A549 (cell line): ENCODE data around the gene BCAS3. TPM values are rescaled to one million over a fixed set of nuclear protein-coding genes. Genes with fewer than 3 reads are reported as not detected.

Source experiments
- ATAC-seq, 2 experiments: fragments of 200-7000 bp in 1 of 2; fragments of >200 bp in 1 of 2; cut with Nextera tagmentation in 1 of 2; cut with Tn5 transposase in 1 of 2; 3 replicates each; pipeline versions ENCODE4 v1.8.0 to v1.9.1; 2018 to 2020; ENCODE audit warnings: mild to moderate bottlenecking in 1 of 2, moderate library complexity in 1 of 2
- CTCF ChIA-PET: fragments of 300-600 bp; sonication (Branson Sonifier 250); formaldehyde crosslinking; extraction: SDS; loops from one replicate; lab custom pipeline; 2021; ENCODE audit warnings: antibody characterized with exemption, inconsistent platforms; lab: Yijun Ruan, JAX
- POLR2A ChIA-PET: fragments of 350-600 bp; formaldehyde crosslinking; extraction: SDS; loops from one replicate; lab custom pipeline; 2021; ENCODE audit warnings: antibody characterized with exemption, inconsistent platforms; lab: Yijun Ruan, JAX
- DNase-seq, 2 experiments: peaks; one replicate each; pipeline versions ENCODE4 v3.0.0 to v3.0.0-alpha.2; 2011 to 2016; ENCODE audit warnings: low read depth in 1 of 2, low spot score in 1 of 2
- FAIRE-seq: peaks from 2 replicates; lab custom pipeline; 2011; peaks lifted over from hg19 to GRCh38; lab: Jason Lieb, UNC
- H3K27ac ChIP-seq, 2 experiments: fragments of >200 bp; sonication (Bioruptor Twin); formaldehyde crosslinking; 3 replicates each; pipeline ENCODE4 v1.5.1; 2016 to 2017
- H3K4me1 ChIP-seq: fragments of >200 bp; sonication (Bioruptor Twin); formaldehyde crosslinking; 3 replicates; pipeline ENCODE4 v1.6.1; 2016
- H3K4me2 ChIP-seq: fragments of >200 bp; sonication (Bioruptor Twin); formaldehyde crosslinking; 3 replicates; pipeline ENCODE4 v1.6.1; 2016
- H3K4me3 ChIP-seq: fragments of >200 bp; sonication (Bioruptor Twin); formaldehyde crosslinking; 3 replicates; pipeline ENCODE4 v1.5.1; 2016
- H3K9me3 ChIP-seq: fragments of >200 bp; sonication (Bioruptor Twin); formaldehyde crosslinking; 3 replicates; pipeline ENCODE4 v1.6.1; 2016
- BHLHE40 ChIP-seq: IDR thresholded peaks from 2 replicates; pipeline ENCODE4 v1.6.1; 2012; ENCODE audit warnings: low read depth, low read length, inconsistent platforms
- CBX2 ChIP-seq: fragments of 200-600 bp; sonication (generic); IDR thresholded peaks from 2 replicates; pipeline ENCODE4 v1.6.1; 2016; ENCODE audit warnings: low read depth, mild to moderate bottlenecking, borderline replicate concordance
- CBX8 ChIP-seq: fragments of 200-600 bp; sonication (generic); IDR thresholded peaks from 2 replicates; pipeline ENCODE4 v1.6.1; 2016
- CHD2 ChIP-seq: fragments of 150-350 bp; IDR thresholded peaks from 2 replicates; pipeline ENCODE4 v1.6.1; 2014; ENCODE audit warnings: low read length; ENCODE audit not compliant: partially characterized antibody
- EHF ChIP-seq: fragments of 250-450 bp; sonication (Bioruptor Pico); IDR thresholded peaks from 2 replicates; pipeline ENCODE4 v1.5.0; 2020; ENCODE audit warnings: mild to moderate bottlenecking
- EP300 ChIP-seq, 2 experiments: fragments of >200 bp; sonication (Bioruptor Twin); formaldehyde crosslinking; IDR thresholded peaks; 2 replicates in 1 of 2; 3 replicates in 1 of 2; pipeline ENCODE4 v1.6.1; 2016 to 2017
- ESRRA ChIP-seq: fragments of 150-350 bp; IDR thresholded peaks from 2 replicates; pipeline ENCODE4 v1.6.1; 2014; ENCODE audit warnings: mild to moderate bottlenecking, low read length, borderline replicate concordance
- FOSB ChIP-seq: fragments of 250-450 bp; sonication (Bioruptor Pico); IDR thresholded peaks from 2 replicates; pipeline ENCODE4 v1.5.0; 2020; ENCODE audit warnings: mild to moderate bottlenecking, moderate library complexity
- FOSL2 ChIP-seq, 2 experiments: fragments of 450-650 bp in 1 of 2; fragments of >200 bp in 1 of 2; sonication (Bioruptor Twin) in 1 of 2; formaldehyde crosslinking; IDR thresholded peaks; 2 replicates each; pipeline versions ENCODE4 v1.5.0 to v1.6.1; 2016 to 2020; ENCODE audit warnings: mild to moderate bottlenecking in 1 of 2, moderate library complexity in 1 of 2
- FOXS1 ChIP-seq: fragments of 250-450 bp; sonication (Bioruptor Pico); IDR thresholded peaks from 2 replicates; pipeline ENCODE4 v1.5.0; 2020; ENCODE audit warnings: mild to moderate bottlenecking, moderate library complexity
- HEYL ChIP-seq: fragments of 250-450 bp; sonication (Bioruptor Pico); IDR thresholded peaks from 2 replicates; pipeline ENCODE4 v1.8.0; 2021; ENCODE audit warnings: mild to moderate bottlenecking, moderate library complexity
- HOXA7 ChIP-seq: fragments of 250-450 bp; sonication (Bioruptor Pico); IDR thresholded peaks from 2 replicates; pipeline ENCODE4 v1.5.0; 2020; ENCODE audit warnings: mild to moderate bottlenecking, moderate library complexity
- HOXB5 ChIP-seq: fragments of 250-450 bp; sonication (Bioruptor Pico); IDR thresholded peaks from 2 replicates; pipeline ENCODE4 v1.5.0; 2020; ENCODE audit warnings: mild to moderate bottlenecking, moderate library complexity
- JUN ChIP-seq, 2 experiments: fragments of >200 bp; sonication (Bioruptor Twin); formaldehyde crosslinking; IDR thresholded peaks; 2 replicates in 1 of 2; 3 replicates in 1 of 2; pipeline ENCODE4 v1.6.1; 2016 to 2017
- JUNB ChIP-seq: fragments of >200 bp; sonication (Bioruptor Twin); formaldehyde crosslinking; IDR thresholded peaks from 2 replicates; pipeline ENCODE4 v1.6.1; 2016
- KDM1A ChIP-seq: fragments of 200-600 bp; sonication (generic); IDR thresholded peaks from 2 replicates; pipeline ENCODE4 v1.6.1; 2016; ENCODE audit warnings: low read depth, mild to moderate bottlenecking
- MAFK ChIP-seq: fragments of 450-650 bp; IDR thresholded peaks from 2 replicates; pipeline ENCODE4 v1.6.1; 2014; ENCODE audit not compliant: partially characterized antibody
- MAZ ChIP-seq: fragments of 150-350 bp; IDR thresholded peaks from 2 replicates; pipeline ENCODE4 v1.6.1; 2014; ENCODE audit warnings: antibody characterized with exemption, low read depth, low read length, borderline replicate concordance
- MYC ChIP-seq: IDR thresholded peaks from 2 replicates; pipeline ENCODE4 v1.6.1; 2012; ENCODE audit warnings: mild to moderate bottlenecking, inconsistent platforms, low read length, improper control_type of control experiment, borderline replicate concordance
- NFE2L2 ChIP-seq: fragments of 150-350 bp; conservative IDR thresholded peaks from 2 replicates; pipeline ENCODE4 v1.6.1; 2014; ENCODE audit warnings: low read length
- POLR2AphosphoS2 ChIP-seq: conservative IDR thresholded peaks from 2 replicates; pipeline ENCODE4 v1.6.1; 2012; ENCODE audit warnings: low read length, improper control_type of control experiment, inconsistent platforms
- RAD21 ChIP-seq, 2 experiments: fragments of >200 bp in 1 of 2; sonication (Bioruptor Twin) in 1 of 2; formaldehyde crosslinking in 1 of 2; IDR thresholded peaks in 1 of 2; conservative IDR thresholded peaks in 1 of 2; 2 replicates in 1 of 2; 3 replicates in 1 of 2; pipeline ENCODE4 v1.6.1; 2012 to 2018; ENCODE audit warnings: inconsistent platforms in 1 of 2
- RCOR1 ChIP-seq: fragments of 150-350 bp; IDR thresholded peaks from 2 replicates; pipeline ENCODE4 v1.6.1; 2014; ENCODE audit warnings: antibody characterized with exemption, low read length, low read depth
- TFCP2L1 ChIP-seq: fragments of 250-450 bp; sonication (Bioruptor Pico); IDR thresholded peaks from 2 replicates; pipeline ENCODE4 v1.5.0; 2021; ENCODE audit warnings: mild to moderate bottlenecking
- TP53 ChIP-seq: fragments of 250-450 bp; sonication (Bioruptor Pico); IDR thresholded peaks from 2 replicates; pipeline ENCODE4 v1.5.0; 2021; ENCODE audit warnings: mild to moderate bottlenecking, moderate library complexity
- ZC3H11A ChIP-seq: fragments of 450-650 bp; IDR thresholded peaks from 2 replicates; pipeline ENCODE4 v1.6.1; 2014; ENCODE audit warnings: antibody characterized with exemption, mild to moderate bottlenecking
- ZNF302 ChIP-seq: fragments of 250-450 bp; sonication (Bioruptor Pico); IDR thresholded peaks from 2 replicates; pipeline ENCODE4 v1.9.0; 2021; ENCODE audit warnings: inconsistent platforms, mild to moderate bottlenecking, moderate library complexity
- WGBS: methylation state at CpG from one replicate; pipeline ENCODE4 v1.1.6; 2017; ENCODE audit errors: missing lambda C conversion rate; 5-methylcytosine and 5-hydroxymethylcytosine counted together
- polyA plus RNA-seq, 4 experiments: library from polyadenylated mRNA; depleted of rRNA in 3 of 4; stranded (reverse); fragments of >200 nt; fragmentation: RNase III in 1 of 4; extraction: RNeasy Plus Mini Kit Qiagen cat#74134 plus additional on column Dnase treatment in 1 of 4; gene quantifications; 2 replicates in 3 of 4; 3 replicates in 1 of 4; pipeline ENCODE4 v1.2.3, GENCODE V29; 2011 to 2017
- TF ChIP-seq, protein P1 (sequence below): fragments of >200 bp; sonication (Bioruptor Twin); formaldehyde crosslinking; IDR thresholded peaks from 3 replicates; pipeline ENCODE4 v1.5.1; 2016
- TF ChIP-seq, protein P2 (sequence below): IDR thresholded peaks from 2 replicates; pipeline ENCODE4 v1.6.1; 2012; ENCODE audit warnings: low read depth, borderline replicate concordance
- TF ChIP-seq, protein P3 (sequence below): IDR thresholded peaks from 2 replicates; pipeline ENCODE4 v1.6.1; 2012
- TF ChIP-seq, protein P4 (sequence below): fragments of 200-600 bp; sonication (generic); IDR thresholded peaks from 2 replicates; pipeline ENCODE4 v1.6.1; 2016; ENCODE audit warnings: antibody characterized with exemption, mild to moderate bottlenecking, moderate library complexity
- TF ChIP-seq, protein P5 (sequence below): fragments of >200 bp; sonication (Bioruptor Twin); formaldehyde crosslinking; IDR thresholded peaks from 3 replicates; pipeline ENCODE4 v1.6.1; 2016

The BCAS3 gene
- polyA plus RNA-seq, 2 of the 4 experiments (the other 2 are of a cell fraction): 14.7 to 43.4 TPM

DNA sequence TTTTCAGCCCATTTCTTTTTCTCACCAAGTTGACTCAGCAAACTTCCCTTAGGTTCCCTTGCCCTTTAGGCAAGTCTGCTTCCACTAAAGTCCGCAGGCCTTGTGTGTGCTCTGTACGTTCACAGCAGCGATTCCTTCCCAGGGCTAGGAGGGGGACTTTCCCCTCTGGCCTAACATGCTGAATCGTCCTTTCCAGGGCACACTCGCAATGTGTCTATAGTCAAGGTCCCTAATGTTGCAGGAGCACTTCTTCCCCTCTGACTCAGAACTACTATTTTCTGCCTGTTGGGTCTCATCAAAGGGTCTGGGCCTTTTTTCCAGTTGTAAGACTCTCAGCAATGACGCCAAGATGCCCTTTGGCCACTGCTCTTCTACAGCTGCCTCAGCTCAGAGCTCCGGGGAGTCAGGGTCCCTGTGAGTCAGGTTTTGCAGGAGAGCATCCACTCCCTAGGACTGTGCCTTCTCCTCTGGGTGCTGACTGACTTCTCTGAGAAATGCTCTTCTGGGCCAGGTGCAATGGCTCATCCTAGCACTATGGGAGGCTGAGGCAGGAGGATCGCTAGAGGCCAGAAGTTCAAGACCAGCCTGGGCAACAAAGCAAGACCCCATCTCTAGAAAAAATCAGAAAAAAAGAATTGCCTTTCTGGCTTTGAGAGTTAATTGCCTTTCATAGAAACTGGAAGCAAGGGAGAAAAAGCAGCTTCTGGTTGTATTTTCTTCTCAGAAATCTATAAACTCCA is 657.6 kb downstream of the BCAS3 start:
- Histone ChIP-seq H3K4me2 (peak overlapping the region; percentile 68), H3K27ac (peak overlapping the region; percentile 41 to 77), H3K4me3 (no peak overlapping the region), H3K4me1 (peaks cover 48% of the 10 kb centered on the region), H3K9me3 (no peaks in the 10 kb centered on the region)
- FAIRE-seq (no peak), DNase-seq (peak in 1 of 2 experiments; percentile 78), ATAC-seq (peak; percentile 72 to 82)
- CTCF ChIA-PET: interaction anchor here (0.7 to 4.1 kb wide), 10 partner anchors 9 to 615 kb away, joined by 3 to 20 read pairs (median 4); no protein-coding TSS in a partner anchor
- POLR2A ChIA-PET: interaction anchor here (0.6 to 1.2 kb wide), 2 partner anchors 27 to 134 kb away, joined by 3 read pairs; no protein-coding TSS in a partner anchor
- WGBS: 52% methylated on average over 8 of the region's 8 CpGs
- TF ChIP-seq CBX2 (no peak), ZNF302 (CRISPR knock-in tag) (no peak), EP300 (IDR thresholded peaks at IDR 0.05) (peak in 1 of 2 experiments; percentile 22; a peak in 1 of 5 replicates), TFCP2L1 (CRISPR knock-in tag) (no peak), RAD21 (conservative IDR thresholded peaks at IDR 0.05 in 1 of 2, IDR thresholded peaks at IDR 0.05 in 1 of 2) (0 out of 5 replicates have a peak, but pooled peaks of 1 of the 2 experiments have one; percentile 26), HOXA7 (CRISPR knock-in tag) (no peak), HOXB5 (CRISPR knock-in tag) (no peak), ZC3H11A (no peak), CBX8 (no peak), POLR2AphosphoS2 (no peak), ESRRA (no peak), MYC (no peak), MAZ (no peak), MAFK (peak; percentile 85), JUNB (peak; percentile 35; the same call in 1 of the 2 replicates), FOSL2 (IDR thresholded peaks at IDR 0.05) (no peak), FOSL2 (CRISPR knock-in tag; IDR thresholded peaks at IDR 0.05) (peak; percentile 52), FOSB (CRISPR knock-in tag) (no peak), TP53 (CRISPR knock-in tag) (no peak), CHD2 (no peak), KDM1A (no peak), BHLHE40 (no peak), RCOR1 (no peak), FOXS1 (CRISPR knock-in tag) (no peak), EHF (CRISPR knock-in tag) (no peak), NFE2L2 (0 out of 2 replicates have a peak, but pooled peaks have one; percentile 2), JUN (IDR thresholded peaks at IDR 0.05) (no peak), HEYL (CRISPR knock-in tag) (no peak)
- TF ChIP-seq, protein P1, sequence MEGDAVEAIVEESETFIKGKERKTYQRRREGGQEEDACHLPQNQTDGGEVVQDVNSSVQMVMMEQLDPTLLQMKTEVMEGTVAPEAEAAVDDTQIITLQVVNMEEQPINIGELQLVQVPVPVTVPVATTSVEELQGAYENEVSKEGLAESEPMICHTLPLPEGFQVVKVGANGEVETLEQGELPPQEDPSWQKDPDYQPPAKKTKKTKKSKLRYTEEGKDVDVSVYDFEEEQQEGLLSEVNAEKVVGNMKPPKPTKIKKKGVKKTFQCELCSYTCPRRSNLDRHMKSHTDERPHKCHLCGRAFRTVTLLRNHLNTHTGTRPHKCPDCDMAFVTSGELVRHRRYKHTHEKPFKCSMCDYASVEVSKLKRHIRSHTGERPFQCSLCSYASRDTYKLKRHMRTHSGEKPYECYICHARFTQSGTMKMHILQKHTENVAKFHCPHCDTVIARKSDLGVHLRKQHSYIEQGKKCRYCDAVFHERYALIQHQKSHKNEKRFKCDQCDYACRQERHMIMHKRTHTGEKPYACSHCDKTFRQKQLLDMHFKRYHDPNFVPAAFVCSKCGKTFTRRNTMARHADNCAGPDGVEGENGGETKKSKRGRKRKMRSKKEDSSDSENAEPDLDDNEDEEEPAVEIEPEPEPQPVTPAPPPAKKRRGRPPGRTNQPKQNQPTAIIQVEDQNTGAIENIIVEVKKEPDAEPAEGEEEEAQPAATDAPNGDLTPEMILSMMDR: no peak
- TF ChIP-seq, protein P2, sequence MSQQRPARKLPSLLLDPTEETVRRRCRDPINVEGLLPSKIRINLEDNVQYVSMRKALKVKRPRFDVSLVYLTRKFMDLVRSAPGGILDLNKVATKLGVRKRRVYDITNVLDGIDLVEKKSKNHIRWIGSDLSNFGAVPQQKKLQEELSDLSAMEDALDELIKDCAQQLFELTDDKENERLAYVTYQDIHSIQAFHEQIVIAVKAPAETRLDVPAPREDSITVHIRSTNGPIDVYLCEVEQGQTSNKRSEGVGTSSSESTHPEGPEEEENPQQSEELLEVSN: no peak
- TF ChIP-seq, protein P3, sequence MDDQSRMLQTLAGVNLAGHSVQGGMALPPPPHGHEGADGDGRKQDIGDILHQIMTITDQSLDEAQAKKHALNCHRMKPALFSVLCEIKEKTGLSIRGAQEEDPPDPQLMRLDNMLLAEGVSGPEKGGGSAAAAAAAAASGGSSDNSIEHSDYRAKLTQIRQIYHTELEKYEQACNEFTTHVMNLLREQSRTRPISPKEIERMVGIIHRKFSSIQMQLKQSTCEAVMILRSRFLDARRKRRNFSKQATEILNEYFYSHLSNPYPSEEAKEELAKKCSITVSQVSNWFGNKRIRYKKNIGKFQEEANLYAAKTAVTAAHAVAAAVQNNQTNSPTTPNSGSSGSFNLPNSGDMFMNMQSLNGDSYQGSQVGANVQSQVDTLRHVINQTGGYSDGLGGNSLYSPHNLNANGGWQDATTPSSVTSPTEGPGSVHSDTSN: no peak
- TF ChIP-seq, protein P4, sequence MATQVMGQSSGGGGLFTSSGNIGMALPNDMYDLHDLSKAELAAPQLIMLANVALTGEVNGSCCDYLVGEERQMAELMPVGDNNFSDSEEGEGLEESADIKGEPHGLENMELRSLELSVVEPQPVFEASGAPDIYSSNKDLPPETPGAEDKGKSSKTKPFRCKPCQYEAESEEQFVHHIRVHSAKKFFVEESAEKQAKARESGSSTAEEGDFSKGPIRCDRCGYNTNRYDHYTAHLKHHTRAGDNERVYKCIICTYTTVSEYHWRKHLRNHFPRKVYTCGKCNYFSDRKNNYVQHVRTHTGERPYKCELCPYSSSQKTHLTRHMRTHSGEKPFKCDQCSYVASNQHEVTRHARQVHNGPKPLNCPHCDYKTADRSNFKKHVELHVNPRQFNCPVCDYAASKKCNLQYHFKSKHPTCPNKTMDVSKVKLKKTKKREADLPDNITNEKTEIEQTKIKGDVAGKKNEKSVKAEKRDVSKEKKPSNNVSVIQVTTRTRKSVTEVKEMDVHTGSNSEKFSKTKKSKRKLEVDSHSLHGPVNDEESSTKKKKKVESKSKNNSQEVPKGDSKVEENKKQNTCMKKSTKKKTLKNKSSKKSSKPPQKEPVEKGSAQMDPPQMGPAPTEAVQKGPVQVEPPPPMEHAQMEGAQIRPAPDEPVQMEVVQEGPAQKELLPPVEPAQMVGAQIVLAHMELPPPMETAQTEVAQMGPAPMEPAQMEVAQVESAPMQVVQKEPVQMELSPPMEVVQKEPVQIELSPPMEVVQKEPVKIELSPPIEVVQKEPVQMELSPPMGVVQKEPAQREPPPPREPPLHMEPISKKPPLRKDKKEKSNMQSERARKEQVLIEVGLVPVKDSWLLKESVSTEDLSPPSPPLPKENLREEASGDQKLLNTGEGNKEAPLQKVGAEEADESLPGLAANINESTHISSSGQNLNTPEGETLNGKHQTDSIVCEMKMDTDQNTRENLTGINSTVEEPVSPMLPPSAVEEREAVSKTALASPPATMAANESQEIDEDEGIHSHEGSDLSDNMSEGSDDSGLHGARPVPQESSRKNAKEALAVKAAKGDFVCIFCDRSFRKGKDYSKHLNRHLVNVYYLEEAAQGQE: no peak
- TF ChIP-seq, protein P5, sequence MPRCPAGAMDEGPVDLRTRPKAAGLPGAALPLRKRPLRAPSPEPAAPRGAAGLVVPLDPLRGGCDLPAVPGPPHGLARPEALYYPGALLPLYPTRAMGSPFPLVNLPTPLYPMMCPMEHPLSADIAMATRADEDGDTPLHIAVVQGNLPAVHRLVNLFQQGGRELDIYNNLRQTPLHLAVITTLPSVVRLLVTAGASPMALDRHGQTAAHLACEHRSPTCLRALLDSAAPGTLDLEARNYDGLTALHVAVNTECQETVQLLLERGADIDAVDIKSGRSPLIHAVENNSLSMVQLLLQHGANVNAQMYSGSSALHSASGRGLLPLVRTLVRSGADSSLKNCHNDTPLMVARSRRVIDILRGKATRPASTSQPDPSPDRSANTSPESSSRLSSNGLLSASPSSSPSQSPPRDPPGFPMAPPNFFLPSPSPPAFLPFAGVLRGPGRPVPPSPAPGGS: no peak
